ENCODE data around the gene P2RY14. TPM values are rescaled to one million over a fixed set of nuclear protein-coding genes. Genes with fewer than 3 reads are reported as not detected.

P2RY14 gene
- polyA plus RNA-seq, 2 donors: 2.1 to 9.2 TPM

- H3K9me3 ChIP-seq (ENCODE audit: control insufficient read depth in 2 of 2, insufficient read depth in 1 of 2, low read depth in 1 of 2, low read length in 1 of 2): no peaks in the 10 kb centered on the region
- WGBS, 2 donors: 43 to 62% methylated on average over 2 of the region's 2 CpGs
- peak overlapping the region; percentile 33 to 92 for H3K27ac ChIP-seq (ENCODE audit: low read depth in 2 of 2, low read length in 1 of 2)
- H3K4me1 ChIP-seq (ENCODE audit: control insufficient read depth in 2 of 2, insufficient read depth in 2 of 2, low read length in 1 of 2): peaks cover 0 to 2% of the 10 kb centered on the region in 2 donors
- H3K36me3 ChIP-seq (ENCODE audit: control insufficient read depth in 2 of 2, insufficient read depth in 2 of 2, low read length in 1 of 2): no peaks in the 10 kb centered on the region
- peak overlapping the region in 1 of 2 donors; percentile 71 for H3K4me3 ChIP-seq (ENCODE audit: low read depth in 1 of 2, low read length in 2 of 2)
- H3K27me3 ChIP-seq (ENCODE audit: control insufficient read depth in 1 of 2, insufficient read depth in 2 of 2, low read length in 2 of 2): no peaks in the 10 kb centered on the region
These were observed 37.5 kb upstream of the P2RY14 start for GRCh38 chr3:151315846-151316245.

GRCh38 chr3:151315136-151315535 lies 36.8 kb upstream of the P2RY14 start:
- Histone ChIP-seq H3K4me1 (ENCODE audit: control insufficient read depth in 2 of 2, insufficient read depth in 2 of 2, low read length in 1 of 2) (no peaks in the 10 kb centered on the region), H3K9me3 (ENCODE audit: control insufficient read depth in 2 of 2, insufficient read depth in 1 of 2, low read depth in 1 of 2, low read length in 1 of 2) (no peaks in the 10 kb centered on the region), H3K4me3 (ENCODE audit: low read depth in 1 of 2, low read length in 2 of 2) (peak overlapping the region in 1 of 2 donors; percentile 71), H3K27me3 (ENCODE audit: control insufficient read depth in 1 of 2, insufficient read depth in 2 of 2, low read length in 2 of 2) (no peaks in the 10 kb centered on the region), H3K27ac (ENCODE audit: low read depth in 2 of 2, low read length in 1 of 2) (peak overlapping the region in 1 of 2 donors; percentile 53), H3K36me3 (ENCODE audit: control insufficient read depth in 2 of 2, insufficient read depth in 2 of 2, low read length in 1 of 2) (no peaks in the 10 kb centered on the region)
- WGBS, 2 donors: 54 to 57% methylated on average over 2 of the region's 2 CpGs

GRCh38 chr3:151314593-151314992 lies 36.3 kb upstream of the P2RY14 start:
- Histone ChIP-seq H3K27ac (ENCODE audit: low read depth in 2 of 2, low read length in 1 of 2) (peak overlapping the region; percentile 53 to 76), H3K9me3 (ENCODE audit: control insufficient read depth in 2 of 2, insufficient read depth in 1 of 2, low read depth in 1 of 2, low read length in 1 of 2) (no peaks in the 10 kb centered on the region), H3K27me3 (ENCODE audit: control insufficient read depth in 1 of 2, insufficient read depth in 2 of 2, low read length in 2 of 2) (no peaks in the 10 kb centered on the region), H3K4me3 (ENCODE audit: low read depth in 1 of 2, low read length in 2 of 2) (peak overlapping the region; percentile 7 to 71), H3K36me3 (ENCODE audit: control insufficient read depth in 2 of 2, insufficient read depth in 2 of 2, low read length in 1 of 2) (no peaks in the 10 kb centered on the region), H3K4me1 (ENCODE audit: control insufficient read depth in 2 of 2, insufficient read depth in 2 of 2, low read length in 1 of 2) (no peaks in the 10 kb centered on the region)
- whole genome bisulfite sequencing, 2 donors: 69 to 86% methylated on average over 5 of the region's 5 CpGs

- WGBS, 2 donors: 76 to 79% methylated on average over 2 of the region's 2 CpGs
- Histone ChIP-seq H3K9me3 (ENCODE audit: control insufficient read depth in 2 of 2, insufficient read depth in 1 of 2, low read depth in 1 of 2, low read length in 1 of 2) (no peaks in the 10 kb centered on the region), H3K27ac (ENCODE audit: low read depth in 2 of 2, low read length in 1 of 2) (peak overlapping the region in 1 of 2 donors; percentile 5), H3K4me1 (ENCODE audit: control insufficient read depth in 2 of 2, insufficient read depth in 2 of 2, low read length in 1 of 2) (no peaks in the 10 kb centered on the region), H3K36me3 (ENCODE audit: control insufficient read depth in 2 of 2, insufficient read depth in 2 of 2, low read length in 1 of 2) (peaks cover 0 to 3% of the 10 kb centered on the region in 2 donors), H3K27me3 (ENCODE audit: control insufficient read depth in 1 of 2, insufficient read depth in 2 of 2, low read length in 2 of 2) (no peaks in the 10 kb centered on the region), H3K4me3 (ENCODE audit: low read depth in 1 of 2, low read length in 2 of 2) (peak overlapping the region in 1 of 2 donors; percentile 71)
These were observed 35.8 kb upstream of the P2RY14 start for GRCh38 chr3:151314137-151314536.

- Histone ChIP-seq H3K27me3 (ENCODE audit: control insufficient read depth in 1 of 2, insufficient read depth in 2 of 2, low read length in 2 of 2) (no peaks in the 10 kb centered on the region), H3K9me3 (ENCODE audit: control insufficient read depth in 2 of 2, insufficient read depth in 1 of 2, low read depth in 1 of 2, low read length in 1 of 2) (no peaks in the 10 kb centered on the region), H3K4me3 (ENCODE audit: low read depth in 1 of 2, low read length in 2 of 2) (no peak overlapping the region), H3K36me3 (ENCODE audit: control insufficient read depth in 2 of 2, insufficient read depth in 2 of 2, low read length in 1 of 2) (peaks cover 0 to 3% of the 10 kb centered on the region in 2 donors), H3K4me1 (ENCODE audit: control insufficient read depth in 2 of 2, insufficient read depth in 2 of 2, low read length in 1 of 2) (no peaks in the 10 kb centered on the region), H3K27ac (ENCODE audit: low read depth in 2 of 2, low read length in 1 of 2) (no peak overlapping the region)
- WGBS, 2 donors: 82 to 86% methylated on average over 3 of the region's 3 CpGs
These were observed 34.6 kb upstream of the P2RY14 start for GRCh38 chr3:151312972-151313371.

- Histone ChIP-seq H3K27ac (ENCODE audit: low read depth in 2 of 2, low read length in 1 of 2) (no peak overlapping the region), H3K4me3 (ENCODE audit: low read depth in 1 of 2, low read length in 2 of 2) (no peak overlapping the region), H3K36me3 (ENCODE audit: control insufficient read depth in 2 of 2, insufficient read depth in 2 of 2, low read length in 1 of 2) (peaks cover 0 to 3% of the 10 kb centered on the region in 2 donors), H3K4me1 (ENCODE audit: control insufficient read depth in 2 of 2, insufficient read depth in 2 of 2, low read length in 1 of 2) (peaks cover 4 to 5% of the 10 kb centered on the region in 2 donors), H3K27me3 (ENCODE audit: control insufficient read depth in 1 of 2, insufficient read depth in 2 of 2, low read length in 2 of 2) (no peaks in the 10 kb centered on the region), H3K9me3 (ENCODE audit: control insufficient read depth in 2 of 2, insufficient read depth in 1 of 2, low read depth in 1 of 2, low read length in 1 of 2) (no peaks in the 10 kb centered on the region)
- WGBS, 2 donors: 97% methylated on average over 2 of the region's 2 CpGs
These were observed 31.2 kb upstream of the P2RY14 start for GRCh38 chr3:151309566-151309965.

- Histone ChIP-seq H3K27ac (ENCODE audit: low read depth in 2 of 2, low read length in 1 of 2) (peak overlapping the region; percentile 62 to 93), H3K4me1 (ENCODE audit: control insufficient read depth in 2 of 2, insufficient read depth in 2 of 2, low read length in 1 of 2) (peaks cover 4 to 5% of the 10 kb centered on the region in 2 donors), H3K27me3 (ENCODE audit: control insufficient read depth in 1 of 2, insufficient read depth in 2 of 2, low read length in 2 of 2) (no peaks in the 10 kb centered on the region), H3K4me3 (ENCODE audit: low read depth in 1 of 2, low read length in 2 of 2) (no peak overlapping the region), H3K9me3 (ENCODE audit: control insufficient read depth in 2 of 2, insufficient read depth in 1 of 2, low read depth in 1 of 2, low read length in 1 of 2) (no peaks in the 10 kb centered on the region), H3K36me3 (ENCODE audit: control insufficient read depth in 2 of 2, insufficient read depth in 2 of 2, low read length in 1 of 2) (peaks cover 0 to 3% of the 10 kb centered on the region in 2 donors)
- WGBS, 2 donors: 70 to 82% methylated on average over 1 of the region's 1 CpG
These were observed 29.5 kb upstream of the P2RY14 start for GRCh38 chr3:151307583-151308488.

GRCh38 chr3:151307131-151307530 lies 28.8 kb upstream of the P2RY14 start:
- Histone ChIP-seq H3K27me3 (ENCODE audit: control insufficient read depth in 1 of 2, insufficient read depth in 2 of 2, low read length in 2 of 2) (no peaks in the 10 kb centered on the region), H3K36me3 (ENCODE audit: control insufficient read depth in 2 of 2, insufficient read depth in 2 of 2, low read length in 1 of 2) (peaks cover 0 to 3% of the 10 kb centered on the region in 2 donors), H3K27ac (ENCODE audit: low read depth in 2 of 2, low read length in 1 of 2) (peak overlapping the region; percentile 62 to 93), H3K4me1 (ENCODE audit: control insufficient read depth in 2 of 2, insufficient read depth in 2 of 2, low read length in 1 of 2) (peaks cover 4 to 5% of the 10 kb centered on the region in 2 donors), H3K9me3 (ENCODE audit: control insufficient read depth in 2 of 2, insufficient read depth in 1 of 2, low read depth in 1 of 2, low read length in 1 of 2) (no peaks in the 10 kb centered on the region), H3K4me3 (ENCODE audit: low read depth in 1 of 2, low read length in 2 of 2) (no peak overlapping the region)

GRCh38 chr3:151306168-151306810 lies 27.9 kb upstream of the P2RY14 start:
- WGBS, 2 donors: 72 to 86% methylated on average over 6 of the region's 6 CpGs
- H3K4me3 ChIP-seq (ENCODE audit: low read depth in 1 of 2, low read length in 2 of 2): no peak overlapping the region
- peaks cover 0 to 3% of the 10 kb centered on the region in 2 donors for H3K36me3 ChIP-seq (ENCODE audit: control insufficient read depth in 2 of 2, insufficient read depth in 2 of 2, low read length in 1 of 2)
- peaks cover 4 to 5% of the 10 kb centered on the region in 2 donors for H3K4me1 ChIP-seq (ENCODE audit: control insufficient read depth in 2 of 2, insufficient read depth in 2 of 2, low read length in 1 of 2)
- no peaks in the 10 kb centered on the region for H3K27me3 ChIP-seq (ENCODE audit: control insufficient read depth in 1 of 2, insufficient read depth in 2 of 2, low read length in 2 of 2)
- no peaks in the 10 kb centered on the region for H3K9me3 ChIP-seq (ENCODE audit: control insufficient read depth in 2 of 2, insufficient read depth in 1 of 2, low read depth in 1 of 2, low read length in 1 of 2)
- peak overlapping the region; percentile 45 to 83 for H3K27ac ChIP-seq (ENCODE audit: low read depth in 2 of 2, low read length in 1 of 2)

Measured in esophagus (tissue), 2 donors.